ENCODE results near the gene TPI1.

TPI1 gene

GRCh38 chr12:6828781-6829535 lies 38.4 kb upstream of the TPI1 start:
- DNase-seq: no peak

GRCh38 chr12:6829536-6830220 lies 37.7 kb upstream of the TPI1 start:
- DNase-seq: no peak

- DNase-seq: no peak
Observed at GRCh38 chr12:6830286-6830890, 36.9 kb upstream of the TPI1 start.

GRCh38 chr12:6830999-6831398 lies 36.3 kb upstream of the TPI1 start:
- no peak for DNase-seq

- DNase-seq: no peak
Observed at GRCh38 chr12:6831450-6831995, 35.8 kb upstream of the TPI1 start.

- DNase-seq: no peak
Observed at GRCh38 chr12:6832125-6832524, 35.2 kb upstream of the TPI1 start.

- DNase-seq: no peak
Observed at GRCh38 chr12:6833189-6833890, 34.0 kb upstream of the TPI1 start.

GRCh38 chr12:6834254-6834653 lies 33.1 kb upstream of the TPI1 start:
- DNase-seq: no peak

GRCh38 chr12:6834873-6835272 lies 32.5 kb upstream of the TPI1 start:
- no peak for DNase-seq

- DNase-seq: no peak
Observed at GRCh38 chr12:6836851-6837250, 30.5 kb upstream of the TPI1 start.

GRCh38 chr12:6837370-6838060 lies 29.8 kb upstream of the TPI1 start:
- DNase-seq: no peak

- DNase-seq: no peak
Observed at GRCh38 chr12:6838854-6839253, 28.5 kb upstream of the TPI1 start.

GRCh38 chr12:6839482-6840201 lies 27.7 kb upstream of the TPI1 start:
- DNase-seq: no peak

- no peak for DNase-seq
Observed at GRCh38 chr12:6840330-6840729, 27.0 kb upstream of the TPI1 start.

GRCh38 chr12:6840761-6841515 lies 26.4 kb upstream of the TPI1 start, which contains the start of gene GNB3:
Gene GNB3 (plus strand): TSS chr12:6840925. CDS start chr12:6841288, 363 bp downstream.
- no peak for DNase-seq

GRCh38 chr12:6842075-6842474 lies 25.3 kb upstream of the TPI1 start:
- no peak for DNase-seq

GRCh38 chr12:6843118-6843902 lies 24.0 kb upstream of the TPI1 start:
- no peak for DNase-seq

GRCh38 chr12:6845395-6845794 lies 21.9 kb upstream of the TPI1 start:
- DNase-seq: no peak

- no peak for DNase-seq
Observed at GRCh38 chr12:6846316-6846869, 20.9 kb upstream of the TPI1 start.

- DNase-seq: no peak
Observed at GRCh38 chr12:6847676-6848075, 19.7 kb upstream of the TPI1 start.
